Measurements from ENCODE around the gene EFNA4. TPM values are rescaled to one million over a fixed set of nuclear protein-coding genes. Genes with fewer than 3 reads are reported as not detected.

Gene EFNA4
- total and polyA plus RNA-seq, 2 of the 8 experiments (the other 6 are each of a cell fraction or from before 2014, with no cell fraction given): 21.9 to 23.9 TPM

GRCh38 chr1:155091071-155092051, 27.8 kb downstream of the EFNA4 start:
- 39% methylated on average over 28 of the region's 29 CpGs; no CpG with 5 or more reads in 1 of the 2 experiments for WGBS, 2 experiments (ENCODE audit: extremely low coverage in 1 of 2, insufficient coverage in 1 of 2, insufficient read length in 1 of 2, insufficient replicate concordance in 2 of 2, low coverage in 1 of 2, low lambda C conversion rate in 2 of 2, missing lambda C conversion rate in 1 of 2)
- Histone ChIP-seq H2BK12ac (ENCODE audit: low read depth, low read length) (peak overlapping the region; percentile 96; the same call in 1 of the 2 replicates), H3K4me3 (ENCODE audit: extremely low read depth in 1 of 4, insufficient read depth in 2 of 4, low read depth in 3 of 4, low read length in 4 of 4) (0 out of 8 replicates have a peak overlapping the region, but pooled peaks of 1 of the 4 experiments have one; percentile 28)
- TF ChIP-seq BCL11A (IDR thresholded peaks at IDR 0.05; ENCODE audit: low read depth in 2 of 2, low read length in 2 of 2) (no peak), EP300 (IDR thresholded peaks at IDR 0.05; ENCODE audit: borderline replicate concordance in 1 of 2, low read depth in 2 of 2, low read length in 2 of 2) (no peak), GTF2F1 (IDR thresholded peaks at IDR 0.05; ENCODE audit: borderline replicate concordance, low read depth, low read length) (no peak), ASH2L (IDR thresholded peaks at IDR 0.05; ENCODE audit: low read length) (no peak), EZH2 (IDR thresholded peaks at IDR 0.05; ENCODE audit: low read depth, low read length, severe bottlenecking) (no peak), YY1 (IDR thresholded peaks at IDR 0.05; ENCODE audit: low read depth, low read length) (0 out of 2 replicates have a peak, but pooled peaks have one; percentile 12), HDAC6 (IDR thresholded peaks at IDR 0.05; ENCODE audit: low read depth, low read length) (no peak), SIN3A (conservative IDR thresholded peaks at IDR 0.05 in 1 of 2, IDR thresholded peaks at IDR 0.05 in 1 of 2; ENCODE audit: low read depth in 1 of 2, low read length in 2 of 2) (peak; percentile 59 to 87; a peak in 2 of 4 replicates), SP4 (IDR thresholded peaks at IDR 0.05; ENCODE audit: low read length) (no peak), TAF1 (IDR thresholded peaks at IDR 0.05; ENCODE audit: low read depth, low read length) (no peak)

More at GRCh38 chr1:155091071-155092051, 27.8 kb downstream of the EFNA4 start:
- Histone ChIP-seq H3K79me1 (ENCODE audit: low read depth, low read length) (no peaks in the 10 kb centered on the region), H3K4ac (replicated peaks; ENCODE audit: insufficient read length, low read depth, low read length) (peak overlapping the region; percentile 3), H2BK120ac (replicated peaks; ENCODE audit: low read depth, low read length) (peak overlapping the region; percentile 13), H3K14ac (ENCODE audit: insufficient read length) (no peak overlapping the region), H3K4me1 (replicated peaks in 1 of 4; ENCODE audit: control insufficient read depth in 3 of 4, insufficient read depth in 4 of 4, low read length in 3 of 4) (peaks cover 0 to 15% (median 13%) of the 10 kb centered on the region in 4 experiments; a peak in 6 of 7 replicates), H3K4me2 (ENCODE audit: insufficient read depth in 1 of 2, low read depth in 2 of 2, low read length in 2 of 2) (peak overlapping the region; percentile 1 to 52; a peak in 3 of 4 replicates), H4K20me1 (replicated peaks in 1 of 2; ENCODE audit: control insufficient read depth in 1 of 2, insufficient read depth in 2 of 2, low read length in 2 of 2) (no peaks in the 10 kb centered on the region), H2AK5ac (ENCODE audit: low read depth, low read length) (0 out of 2 replicates have a peak overlapping the region, but pooled peaks have one; percentile 69), H3K23me2 (ENCODE audit: low read depth, low read length) (no peaks in the 10 kb centered on the region), H3K23ac (ENCODE audit: insufficient read length) (no peak overlapping the region), H2BK15ac (ENCODE audit: low read length) (peak overlapping the region; percentile 90), H3K79me2 (ENCODE audit: control insufficient read depth in 1 of 2, insufficient read depth in 2 of 2, low read length in 2 of 2) (no peaks in the 10 kb centered on the region), H3K9me3 (ENCODE audit: insufficient read depth in 2 of 2, low read depth in 1 of 2, low read length in 1 of 2) (no peaks in the 10 kb centered on the region), H4K8ac (ENCODE audit: extremely low read depth, insufficient read depth, low read length) (peak overlapping the region; percentile 20; the same call in 1 of the 2 replicates), H4K5ac (ENCODE audit: insufficient read length, low read depth, low read length) (peak overlapping the region; percentile 18), H3K36me3 (ENCODE audit: control insufficient read depth in 2 of 4, insufficient read depth in 4 of 4, low read length in 3 of 4) (no peaks in the 10 kb centered on the region), H4K91ac (replicated peaks; ENCODE audit: insufficient read length, low read length) (peak overlapping the region; percentile 85), H2BK5ac (ENCODE audit: low read depth, low read length) (peak overlapping the region; percentile 79; the same call in 1 of the 2 replicates), H3K27ac (ENCODE audit: low read depth, low read length) (no peak overlapping the region), H3K18ac (ENCODE audit: extremely low read depth, low read length) (peak overlapping the region; percentile 34; the same call in 1 of the 2 replicates), H3K27me3 (replicated peaks in 1 of 4; ENCODE audit: control insufficient read depth in 3 of 4, extremely low read depth in 1 of 4, insufficient read depth in 3 of 4, low read length in 3 of 4) (peaks cover 0 to 13% (median 2%) of the 10 kb centered on the region in 4 experiments; a peak in 2 of 7 replicates), H3K56ac (replicated peaks; ENCODE audit: insufficient read length, low read depth, low read length) (no peak overlapping the region), H2BK20ac (ENCODE audit: low read length) (no peak overlapping the region; the same call in 1 of the 2 replicates), H2AFZ (ENCODE audit: low read length) (peak overlapping the region; percentile 93), H3K9ac (replicated peaks in 1 of 4; ENCODE audit: extremely low read depth in 1 of 4, low read depth in 3 of 4, low read length in 3 of 4) (no peak overlapping the region)
- CTCF ChIA-PET (ENCODE audit: partially characterized antibody): interaction anchor here (0.5 to 6.3 kb wide), 43 partner anchors 8 to 1447 kb away, joined by 3 to 215 read pairs (median 6); partner anchors contain the start of genes ADAM15, EFNA3, EFNA4 and KRTCAP2
- DNase-seq (ENCODE audit: low read depth in 1 of 2, low spot score in 2 of 2): peak; percentile 68 to 97
- POLR2A ChIA-PET (ENCODE audit: partially characterized antibody): interaction anchor here (0.7 to 1.8 kb wide), 7 partner anchors 21 to 81 kb away, joined by 4 to 7 read pairs (median 5); partner anchors contain the start of genes EFNA4 and KRTCAP2
- peak; percentile 19 for FAIRE-seq

Data from H1 (cell line).